NCI-H146 treated with DMSO at 0.1 percent for 48 hours (cell line): ENCODE results near the gene TMEM255B.

ENCODE experiments used
- DNase-seq: peaks from one replicate; lab custom pipeline; 2025; ENCODE audit not compliant: unreplicated experiment; lab: John Stamatoyannopoulos, UW

TMEM255B gene

DNA sequence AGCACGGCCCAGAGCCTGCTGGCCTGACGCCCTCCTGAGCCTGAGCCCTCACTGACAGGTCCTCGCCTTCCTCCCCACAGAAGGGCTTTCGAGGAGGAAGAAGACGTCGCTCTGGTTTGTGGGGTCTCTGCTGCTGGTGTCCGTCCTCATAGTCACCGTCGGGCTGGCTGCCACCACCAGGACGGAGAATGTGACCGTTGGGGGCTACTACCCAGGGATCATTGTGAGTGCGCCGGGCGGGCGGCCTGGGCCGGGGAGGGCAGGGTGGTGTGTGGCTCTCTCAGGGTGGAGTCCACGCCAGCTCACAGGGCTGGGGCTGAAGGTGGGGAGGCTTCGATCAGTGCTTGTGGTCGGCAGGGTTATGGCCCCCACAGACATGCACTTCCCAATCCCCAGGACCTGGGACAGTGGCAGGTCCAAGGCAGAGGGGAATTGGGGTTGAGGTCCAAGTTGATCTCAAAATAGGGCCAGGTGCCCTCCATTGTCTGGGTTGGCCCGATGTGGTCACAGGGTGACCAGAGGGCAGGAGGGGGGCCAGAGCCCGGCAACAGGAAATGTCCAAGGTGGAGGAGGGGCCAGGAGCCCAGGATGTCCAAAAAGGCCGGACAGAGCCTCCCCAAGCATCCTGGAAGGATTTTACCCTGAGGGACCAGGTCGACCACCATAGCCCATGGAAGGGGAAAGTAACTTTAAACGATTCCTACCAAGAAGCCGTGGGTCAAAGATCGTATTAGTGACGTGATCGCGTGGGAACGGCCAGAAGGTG, 7.2 kb downstream of the TMEM255B start:
- DNase-seq: no peak

DNA sequence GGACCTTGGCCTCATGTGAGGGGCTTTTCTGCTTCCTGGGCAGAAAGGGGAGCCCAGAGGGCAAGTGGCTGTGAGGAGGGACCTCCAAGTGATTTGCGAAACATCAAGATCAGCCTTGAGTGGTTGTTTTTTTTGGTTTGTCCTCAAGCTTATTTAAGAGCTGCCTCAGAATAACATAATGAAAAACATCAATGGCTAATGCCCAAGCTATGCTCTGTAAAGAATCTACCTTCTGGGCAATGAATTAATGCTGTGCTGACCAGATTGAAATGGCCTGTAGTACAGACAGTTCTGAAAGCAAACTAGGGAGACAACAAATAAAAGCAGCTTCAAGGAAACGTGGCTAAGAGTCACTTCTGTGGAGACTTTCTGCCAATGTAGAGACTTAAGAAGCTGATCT, 8.3 kb downstream of the TMEM255B start:
- DNase-seq: no peak

GRCh38 chr13:113768018-113768905, 9.2 kb downstream of the TMEM255B start:
- DNase-seq: no peak

DNA sequence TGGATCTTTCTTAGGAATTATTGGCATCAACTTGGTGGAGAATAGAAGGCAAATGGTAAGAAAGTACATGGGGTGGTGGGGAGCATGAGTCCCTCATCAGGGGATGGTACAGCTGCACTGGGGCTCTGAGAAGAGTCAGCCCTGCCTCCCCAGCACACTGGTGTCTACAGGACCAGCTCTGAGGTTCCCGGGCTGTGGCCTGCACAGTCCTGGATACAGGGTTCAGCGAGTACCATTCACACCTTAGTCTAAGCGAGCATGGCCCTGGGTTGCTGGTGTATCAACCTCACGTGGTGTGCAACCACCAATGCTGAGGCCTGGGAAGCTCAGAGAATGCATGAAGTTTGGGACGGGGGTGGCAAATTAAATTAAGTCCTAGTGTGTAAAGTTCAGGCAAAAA, 10.1 kb downstream of the TMEM255B start:
- DNase-seq: no peak

DNA sequence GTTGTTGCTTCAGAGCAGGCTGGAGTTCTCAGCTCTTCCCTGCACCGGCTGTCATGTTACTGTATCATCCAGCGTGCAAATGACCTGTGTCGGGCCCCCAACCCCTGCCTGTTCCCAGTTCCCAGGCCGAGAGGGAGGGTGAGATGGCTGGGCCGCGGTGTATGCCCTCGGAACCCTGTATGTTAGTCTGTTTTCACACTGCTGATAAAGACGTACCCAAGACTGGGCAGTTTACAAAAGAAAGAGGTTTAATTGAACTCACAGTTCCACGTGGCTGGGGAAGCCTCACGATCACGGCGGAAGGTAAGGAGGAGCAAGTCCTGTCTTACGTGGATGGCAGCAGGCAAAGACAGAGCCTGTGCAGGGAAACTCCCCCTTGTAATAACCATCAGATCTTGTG, 10.9 kb downstream of the TMEM255B start:
- no peak for DNase-seq

GRCh38 chr13:113770441-113770840, 11.4 kb downstream of the TMEM255B start:
- no peak for DNase-seq

GRCh38 chr13:113770937-113771336, 11.9 kb downstream of the TMEM255B start:
- DNase-seq: no peak

DNA sequence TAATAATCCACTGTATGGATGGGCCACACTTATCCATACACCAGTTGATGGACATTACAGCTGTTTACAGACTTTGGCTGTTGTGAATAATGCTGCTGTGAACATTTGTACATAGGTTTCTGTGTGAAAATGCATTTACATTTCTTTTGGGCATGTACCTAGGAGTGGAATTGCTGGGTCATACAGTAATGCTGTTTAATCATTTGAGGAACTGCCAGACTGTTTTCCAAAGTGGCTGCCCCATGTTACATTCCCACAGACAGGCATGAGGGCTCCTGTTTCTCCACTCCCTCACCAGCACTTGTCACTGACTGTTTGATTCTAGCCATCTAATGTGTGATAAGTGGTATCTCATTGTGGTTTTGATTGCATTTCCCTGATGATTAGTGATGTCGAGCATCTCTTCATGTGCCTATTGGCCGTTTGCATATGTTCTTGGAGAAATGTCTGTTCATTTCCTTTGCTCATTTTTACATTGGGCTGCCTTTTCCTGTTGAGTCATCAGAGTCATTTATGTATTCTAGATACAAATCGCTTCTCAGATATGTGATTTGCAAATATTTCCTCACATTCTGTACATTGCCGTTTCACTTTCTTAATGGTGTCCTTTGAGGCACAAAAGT, 12.8 kb downstream of the TMEM255B start:
- DNase-seq: no peak

GRCh38 chr13:113774177-113775107, 15.4 kb downstream of the TMEM255B start:
- DNase-seq: no peak

DNA sequence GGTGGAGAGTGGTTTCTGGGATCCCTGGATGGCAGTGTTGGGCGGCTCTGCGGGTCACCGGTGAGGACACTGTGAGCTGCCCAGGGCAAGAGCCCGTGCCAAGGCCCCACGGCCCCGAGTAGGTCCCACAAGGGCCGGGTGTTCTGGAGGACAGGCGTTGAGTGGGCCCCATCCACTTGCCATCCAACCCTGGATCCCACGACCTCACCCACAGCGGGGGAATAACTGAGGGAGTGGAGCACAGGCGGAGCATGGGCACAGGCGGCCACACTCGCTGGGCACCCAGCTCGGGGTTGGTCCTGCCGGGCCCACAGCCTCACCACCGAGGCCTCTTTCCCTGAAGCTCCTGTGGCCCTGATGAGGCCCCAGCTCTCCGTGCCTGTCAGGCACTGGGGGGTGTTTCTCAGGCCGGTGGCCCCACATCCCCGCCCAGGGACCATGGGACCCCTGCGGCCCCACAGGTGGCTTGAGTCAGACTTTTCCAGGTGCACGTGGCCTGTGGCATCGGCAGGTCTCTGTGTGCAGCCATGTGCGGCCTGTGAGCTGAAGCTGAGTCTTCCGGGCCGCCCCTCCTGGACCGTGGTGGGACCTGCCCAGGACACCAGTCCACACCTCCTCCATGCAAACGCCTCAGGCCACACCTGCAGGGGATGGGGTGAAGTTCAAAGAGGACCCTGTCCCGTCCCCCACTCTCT, 16.6 kb downstream of the TMEM255B start:
- no peak for DNase-seq

- DNase-seq: peak; percentile 33
Measured at GRCh38 chr13:113776231-113777125, 17.5 kb downstream of the TMEM255B start.

GRCh38 chr13:113777311-113778260, 18.6 kb downstream of the TMEM255B start:
- DNase-seq: no peak

- DNase-seq: no peak
Measured at GRCh38 chr13:113781571-113781970, 22.5 kb downstream of the TMEM255B start.

DNA sequence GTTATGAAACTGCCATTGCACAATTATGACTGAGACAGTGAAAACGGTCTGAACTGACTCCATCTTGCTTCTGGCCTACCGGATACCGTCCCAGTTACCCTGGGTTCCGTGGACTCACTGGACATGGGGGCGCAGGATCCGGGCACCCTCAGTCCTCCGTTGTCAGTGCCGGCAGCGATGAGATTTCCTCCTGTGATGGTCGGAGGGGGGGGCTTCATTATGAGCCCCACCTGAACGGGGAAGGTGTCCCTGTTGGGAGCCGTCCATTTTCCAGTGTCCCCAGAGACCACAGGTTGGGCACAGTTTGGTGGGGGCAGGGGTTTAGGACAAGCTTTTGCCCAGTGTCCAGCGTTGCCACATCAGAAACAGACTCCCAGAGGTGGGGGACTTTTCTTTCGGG, 23.4 kb downstream of the TMEM255B start:
- no peak for DNase-seq

DNA sequence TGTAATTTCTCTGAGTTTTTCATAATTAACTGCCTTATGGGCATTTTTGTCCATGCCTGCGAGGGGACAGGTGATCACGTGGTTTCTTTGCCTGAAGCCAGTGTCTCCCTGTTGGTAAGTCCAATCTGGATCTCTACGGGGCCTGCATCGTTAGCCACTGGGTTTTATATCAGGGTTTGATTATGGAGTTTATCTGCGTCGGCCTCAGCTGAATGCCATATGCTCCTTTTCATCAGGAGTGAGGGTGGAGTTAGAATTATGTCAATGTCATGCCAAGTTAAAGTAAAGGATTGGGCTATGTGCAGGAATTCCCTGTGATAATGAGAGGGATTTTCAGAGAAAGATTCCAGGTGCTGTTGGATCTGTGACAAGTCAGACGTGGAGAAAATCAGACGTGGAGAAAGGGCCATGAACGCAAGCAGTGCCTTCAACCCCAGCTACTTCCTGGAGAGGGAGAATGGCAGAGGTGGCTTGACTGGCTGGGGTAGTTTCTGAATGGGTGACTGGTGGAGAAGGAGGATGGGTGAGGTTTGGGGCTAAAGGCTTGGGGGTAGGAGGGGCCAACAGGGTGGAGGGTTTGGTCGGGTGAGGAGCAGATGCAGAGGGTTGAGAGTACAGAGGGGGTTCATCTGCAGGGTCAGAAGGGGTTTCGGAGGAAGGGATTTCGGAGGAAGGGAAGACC, 24.3 kb downstream of the TMEM255B start:
- DNase-seq: no peak

DNA sequence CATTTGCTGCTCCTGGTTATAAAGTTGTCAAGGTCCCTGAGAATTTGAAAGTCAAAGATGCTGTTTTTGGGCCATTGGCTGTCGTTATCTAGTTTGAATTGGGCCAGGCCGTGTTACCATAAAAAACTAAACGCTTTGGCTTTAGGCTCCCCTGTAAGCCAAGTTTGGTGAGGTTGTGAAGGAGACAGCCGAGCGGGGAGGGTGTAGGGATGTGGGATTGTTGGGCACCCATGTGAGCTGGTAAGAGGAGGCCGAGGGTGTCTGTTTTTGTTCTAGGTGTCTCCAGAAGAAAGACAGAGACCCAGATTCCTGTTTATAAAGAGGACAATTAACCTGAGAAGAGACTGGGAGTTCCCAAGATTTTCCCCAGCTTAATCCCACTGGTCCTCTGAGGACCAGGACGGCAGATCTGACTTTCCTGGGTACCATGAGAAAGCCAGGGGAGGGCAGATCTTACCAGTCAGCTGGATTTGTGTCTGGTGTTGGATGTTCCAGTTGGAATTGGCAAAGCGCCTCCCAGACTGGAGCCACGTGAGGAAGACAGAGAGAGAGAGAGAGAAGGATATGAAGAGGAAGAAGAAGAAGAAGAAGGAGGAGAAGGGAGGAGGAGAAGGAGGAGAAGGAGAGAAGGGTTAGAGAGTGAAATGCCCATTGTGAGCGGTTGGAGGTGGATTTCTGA, 25.1 kb downstream of the TMEM255B start:
- no peak for DNase-seq

GRCh38 chr13:113784645-113785024, 25.6 kb downstream of the TMEM255B start:
- no peak for DNase-seq
